ENCODE measurements around the gene TRPV5. TPM values are rescaled to one million over a fixed set of nuclear protein-coding genes. Genes with fewer than 3 reads are reported as not detected.

The TRPV5 gene
- polyA plus RNA-seq, 1 donor, result 0.73 TPM

GRCh38 chr7:142871260-142872105 lies 62.1 kb downstream of the TRPV5 start:
- no peaks in the 10 kb centered on the region for H3K4me1 ChIP-seq (ENCODE audit: control insufficient read depth, insufficient read depth, low read length)
- no peak overlapping the region for H3K27ac ChIP-seq (ENCODE audit: low read length)
- 100% methylated on average over 6 of the region's 23 CpGs for WGBS (ENCODE audit: insufficient coverage, low lambda C conversion rate)
- H3K36me3 ChIP-seq (ENCODE audit: control insufficient read depth, insufficient read depth, low read length), result no peaks in the 10 kb centered on the region
- H3K4me3 ChIP-seq (ENCODE audit: low read length), result no peak overlapping the region
- no peaks in the 10 kb centered on the region for H3K27me3 ChIP-seq (ENCODE audit: control insufficient read depth, insufficient read depth, low read length)
- peaks cover 2% of the 10 kb centered on the region for H3K9me3 ChIP-seq (ENCODE audit: control insufficient read depth, low read depth, low read length)
- no peak for DNase-seq

DNA sequence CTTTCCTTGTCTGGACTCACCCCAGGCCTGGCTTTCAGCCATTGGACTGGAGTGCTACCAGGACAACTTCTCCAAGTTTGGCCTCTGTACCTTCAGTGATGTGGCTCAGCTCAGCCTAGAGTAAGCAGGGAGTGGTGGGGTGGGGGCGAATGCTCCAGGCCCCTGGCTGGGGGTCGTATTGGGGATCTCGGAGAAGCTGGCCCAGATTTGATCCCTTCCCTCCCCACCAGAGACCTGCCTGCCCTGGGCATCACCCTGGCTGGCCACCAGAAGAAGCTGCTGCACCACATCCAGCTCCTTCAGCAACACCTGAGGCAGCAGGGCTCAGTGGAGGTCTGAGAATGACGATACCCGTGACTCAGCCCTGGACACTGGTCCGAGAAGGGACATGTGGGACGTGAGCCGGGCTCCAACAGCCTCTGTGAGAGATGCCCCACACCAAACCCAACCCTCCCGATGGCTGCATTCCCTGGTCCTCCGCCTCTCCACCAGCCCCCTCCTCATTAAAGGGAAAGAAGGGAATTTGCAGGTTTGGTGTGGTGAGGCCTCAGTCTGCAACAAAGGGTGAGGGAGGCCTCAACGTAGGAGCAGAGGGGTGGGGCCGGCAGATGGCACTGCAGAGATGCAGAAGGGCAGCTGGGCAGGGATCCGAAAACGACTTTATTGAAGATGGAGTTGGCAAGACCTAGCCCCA lies 62.8 kb downstream of the TRPV5 start:
- H3K36me3 ChIP-seq (ENCODE audit: control insufficient read depth, insufficient read depth, low read length), result no peaks in the 10 kb centered on the region
- no peak for DNase-seq

DNA sequence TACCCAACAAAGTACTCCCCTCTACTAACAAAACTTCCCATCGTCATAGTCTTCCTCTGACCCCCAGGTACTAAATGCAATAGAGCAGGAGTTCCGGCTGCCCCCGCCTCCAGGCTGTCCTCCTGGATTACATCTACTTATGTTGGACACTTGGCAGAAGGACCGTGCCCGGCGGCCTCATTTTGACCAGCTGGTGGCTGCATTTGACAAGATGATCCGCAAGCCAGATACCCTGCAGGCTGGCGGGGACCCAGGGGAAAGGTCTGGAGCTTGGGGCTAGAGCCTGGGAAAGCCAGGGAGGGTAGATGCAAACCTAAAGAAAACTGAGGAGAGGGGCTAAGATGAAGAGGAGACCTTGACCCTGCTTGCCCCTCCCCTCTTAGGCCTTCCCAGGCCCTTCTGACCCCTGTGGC lies 63.4 kb downstream of the TRPV5 start:
- no CpG with 5 or more reads among the region's 8 CpGs for WGBS (ENCODE audit: insufficient coverage, low lambda C conversion rate)
- H3K36me3 ChIP-seq (ENCODE audit: control insufficient read depth, insufficient read depth, low read length), result no peaks in the 10 kb centered on the region
- no peaks in the 10 kb centered on the region for H3K27me3 ChIP-seq (ENCODE audit: control insufficient read depth, insufficient read depth, low read length)
- no peak overlapping the region for H3K27ac ChIP-seq (ENCODE audit: low read length)
- no peak overlapping the region for H3K4me3 ChIP-seq (ENCODE audit: low read length)
- peaks cover 2% of the 10 kb centered on the region for H3K9me3 ChIP-seq (ENCODE audit: control insufficient read depth, low read depth, low read length)
- no peaks in the 10 kb centered on the region for H3K4me1 ChIP-seq (ENCODE audit: control insufficient read depth, insufficient read depth, low read length)
- DNase-seq, result no peak

More for the DNA sequence above, 62.8 kb downstream of the TRPV5 start:
- WGBS (ENCODE audit: insufficient coverage, low lambda C conversion rate), result no CpG with 5 or more reads among the region's 14 CpGs
- H3K4me1 ChIP-seq (ENCODE audit: control insufficient read depth, insufficient read depth, low read length), result no peaks in the 10 kb centered on the region
- peaks cover 2% of the 10 kb centered on the region for H3K9me3 ChIP-seq (ENCODE audit: control insufficient read depth, low read depth, low read length)
- H3K27me3 ChIP-seq (ENCODE audit: control insufficient read depth, insufficient read depth, low read length), result no peaks in the 10 kb centered on the region
- no peak overlapping the region for H3K27ac ChIP-seq (ENCODE audit: low read length)
- H3K4me3 ChIP-seq (ENCODE audit: low read length), result no peak overlapping the region

DNA sequence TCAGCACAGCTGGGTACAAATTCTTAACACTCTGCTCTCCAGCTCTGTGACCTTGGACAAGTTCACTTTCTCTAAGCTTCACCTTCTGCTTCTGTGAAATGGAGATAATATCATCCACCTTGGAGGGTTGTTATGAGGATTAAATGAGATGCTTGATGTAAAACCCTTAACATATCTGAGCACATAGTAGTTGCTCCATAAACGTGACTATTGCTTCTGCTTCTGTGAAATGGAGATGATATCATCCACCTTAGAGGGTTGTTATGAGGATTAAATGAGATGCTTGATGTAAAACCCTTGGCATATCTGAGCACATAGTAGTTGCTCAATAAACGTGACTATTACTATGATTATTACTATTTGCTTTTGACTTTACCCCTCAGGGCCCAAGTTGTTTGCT lies 64.1 kb downstream of the TRPV5 start:
- Histone ChIP-seq H3K4me1 (ENCODE audit: control insufficient read depth, insufficient read depth, low read length) (no peaks in the 10 kb centered on the region), H3K27ac (ENCODE audit: low read length) (no peak overlapping the region), H3K27me3 (ENCODE audit: control insufficient read depth, insufficient read depth, low read length) (no peaks in the 10 kb centered on the region), H3K9me3 (ENCODE audit: control insufficient read depth, low read depth, low read length) (peaks cover 2% of the 10 kb centered on the region), H3K4me3 (ENCODE audit: low read length) (no peak overlapping the region), H3K36me3 (ENCODE audit: control insufficient read depth, insufficient read depth, low read length) (no peaks in the 10 kb centered on the region)
- no peak for DNase-seq
- no CpG with 5 or more reads among the region's 2 CpGs for WGBS (ENCODE audit: insufficient coverage, low lambda C conversion rate)

DNA sequence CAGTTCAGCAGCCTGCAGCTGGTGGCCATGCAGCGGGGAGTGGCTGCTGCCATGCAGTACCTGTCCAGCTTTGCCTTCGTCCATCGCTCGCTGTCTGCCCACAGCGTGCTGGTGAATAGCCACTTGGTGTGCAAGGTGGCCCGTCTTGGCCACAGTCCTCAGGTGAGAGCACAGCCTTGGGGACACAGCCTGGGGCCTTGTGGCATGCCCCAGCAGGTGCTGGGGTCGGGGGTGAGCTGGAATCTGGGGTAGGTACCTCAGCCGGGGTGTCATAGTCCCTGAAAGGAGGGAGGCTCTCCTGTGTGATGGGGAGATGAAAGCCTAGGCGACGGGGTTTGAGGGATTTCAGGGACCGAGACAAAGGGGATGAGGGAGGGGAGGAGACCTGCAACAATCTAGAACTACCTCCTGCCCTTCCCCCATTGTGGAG lies 64.5 kb downstream of the TRPV5 start:
- Histone ChIP-seq H3K4me1 (ENCODE audit: control insufficient read depth, insufficient read depth, low read length) (no peaks in the 10 kb centered on the region), H3K36me3 (ENCODE audit: control insufficient read depth, insufficient read depth, low read length) (no peaks in the 10 kb centered on the region), H3K4me3 (ENCODE audit: low read length) (no peak overlapping the region), H3K27me3 (ENCODE audit: control insufficient read depth, insufficient read depth, low read length) (no peaks in the 10 kb centered on the region), H3K27ac (ENCODE audit: low read length) (no peak overlapping the region), H3K9me3 (ENCODE audit: control insufficient read depth, low read depth, low read length) (peaks cover 2% of the 10 kb centered on the region)
- whole genome bisulfite sequencing (ENCODE audit: insufficient coverage, low lambda C conversion rate), result no CpG with 5 or more reads among the region's 11 CpGs
- no peak for DNase-seq

GRCh38 chr7:142868188-142868985 lies 65.2 kb downstream of the TRPV5 start:
- no peak overlapping the region for H3K27ac ChIP-seq (ENCODE audit: low read length)
- DNase-seq, result no peak
- H3K4me1 ChIP-seq (ENCODE audit: control insufficient read depth, insufficient read depth, low read length), result no peaks in the 10 kb centered on the region
- WGBS (ENCODE audit: insufficient coverage, low lambda C conversion rate), result no CpG with 5 or more reads among the region's 31 CpGs
- H3K27me3 ChIP-seq (ENCODE audit: control insufficient read depth, insufficient read depth, low read length), result no peaks in the 10 kb centered on the region
- H3K36me3 ChIP-seq (ENCODE audit: control insufficient read depth, insufficient read depth, low read length), result no peaks in the 10 kb centered on the region
- H3K4me3 ChIP-seq (ENCODE audit: low read length), result no peak overlapping the region
- peaks cover 2% of the 10 kb centered on the region for H3K9me3 ChIP-seq (ENCODE audit: control insufficient read depth, low read depth, low read length)

DNA sequence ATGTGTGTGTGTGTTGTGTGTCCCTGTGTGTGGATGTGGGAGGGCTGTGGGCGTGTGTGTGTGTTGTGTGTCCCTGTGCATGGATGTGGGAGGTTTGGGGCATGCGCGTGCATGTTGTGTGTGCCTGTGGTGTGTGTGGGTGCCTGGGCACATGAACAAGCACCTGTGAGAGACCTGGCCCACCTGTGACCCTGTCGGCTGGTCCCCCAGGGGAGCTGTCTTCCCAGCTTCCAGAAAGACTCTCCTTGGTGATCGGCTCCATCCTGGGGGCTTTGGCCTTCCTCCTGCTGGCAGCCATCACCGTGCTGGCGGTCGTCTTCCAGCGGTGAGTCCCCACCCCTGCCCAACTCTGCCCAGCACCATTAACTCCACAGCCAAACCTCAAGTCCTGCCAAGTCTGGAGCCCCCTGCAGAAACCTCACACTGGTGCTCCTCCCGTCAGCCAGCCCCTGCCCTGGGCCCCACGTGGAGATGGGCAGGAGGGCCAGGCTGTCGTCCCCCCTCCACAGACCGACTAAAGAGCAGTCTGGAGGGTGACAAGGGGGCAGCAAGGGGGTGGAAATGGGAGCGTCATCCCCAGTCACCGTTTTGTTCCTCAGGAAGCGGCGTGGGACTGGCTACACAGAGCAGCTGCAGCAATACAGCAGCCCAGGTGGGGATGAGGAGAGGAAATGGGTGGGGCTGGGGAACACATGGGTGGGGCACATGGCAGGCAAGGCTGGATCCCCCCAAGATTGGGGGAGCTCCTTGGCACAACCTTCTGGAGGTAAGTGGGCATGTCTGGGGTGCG lies 66.0 kb downstream of the TRPV5 start:
- peaks cover 2% of the 10 kb centered on the region for H3K9me3 ChIP-seq (ENCODE audit: control insufficient read depth, low read depth, low read length)
- H3K4me3 ChIP-seq (ENCODE audit: low read length), result no peak overlapping the region
- H3K36me3 ChIP-seq (ENCODE audit: control insufficient read depth, insufficient read depth, low read length), result no peaks in the 10 kb centered on the region
- no peaks in the 10 kb centered on the region for H3K4me1 ChIP-seq (ENCODE audit: control insufficient read depth, insufficient read depth, low read length)
- no peaks in the 10 kb centered on the region for H3K27me3 ChIP-seq (ENCODE audit: control insufficient read depth, insufficient read depth, low read length)
- WGBS (ENCODE audit: insufficient coverage, low lambda C conversion rate), result no CpG with 5 or more reads among the region's 18 CpGs
- H3K27ac ChIP-seq (ENCODE audit: low read length), result no peak overlapping the region
- DNase-seq, result no peak

DNA sequence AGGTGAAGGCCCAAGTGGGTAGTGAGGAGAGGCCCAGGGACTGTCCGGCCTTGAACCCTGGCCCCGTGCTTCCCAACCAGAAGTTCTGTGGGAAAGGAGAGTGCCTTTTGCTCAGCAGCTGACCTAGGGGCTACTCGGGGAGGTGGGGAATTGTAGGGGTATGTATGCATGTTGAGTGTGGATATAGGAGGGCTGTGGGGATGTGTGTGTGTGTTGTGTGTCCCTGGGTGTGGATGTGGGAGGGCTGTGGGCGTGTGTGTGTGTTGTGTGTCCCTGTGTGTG lies 66.5 kb downstream of the TRPV5 start:
- H3K36me3 ChIP-seq (ENCODE audit: control insufficient read depth, insufficient read depth, low read length), result no peaks in the 10 kb centered on the region
- H3K27me3 ChIP-seq (ENCODE audit: control insufficient read depth, insufficient read depth, low read length), result no peaks in the 10 kb centered on the region
- no peak for DNase-seq
- no peak overlapping the region for H3K4me3 ChIP-seq (ENCODE audit: low read length)
- H3K9me3 ChIP-seq (ENCODE audit: control insufficient read depth, low read depth, low read length), result peaks cover 2% of the 10 kb centered on the region
- WGBS (ENCODE audit: insufficient coverage, low lambda C conversion rate), result no CpG with 5 or more reads among the region's 4 CpGs
- no peaks in the 10 kb centered on the region for H3K4me1 ChIP-seq (ENCODE audit: control insufficient read depth, insufficient read depth, low read length)
- no peak overlapping the region for H3K27ac ChIP-seq (ENCODE audit: low read length)

GRCh38 chr7:142866361-142867096 lies 67.0 kb downstream of the TRPV5 start:
- H3K4me1 ChIP-seq (ENCODE audit: control insufficient read depth, insufficient read depth, low read length), result no peaks in the 10 kb centered on the region
- H3K27ac ChIP-seq (ENCODE audit: low read length), result no peak overlapping the region
- H3K27me3 ChIP-seq (ENCODE audit: control insufficient read depth, insufficient read depth, low read length), result no peaks in the 10 kb centered on the region
- H3K36me3 ChIP-seq (ENCODE audit: control insufficient read depth, insufficient read depth, low read length), result no peaks in the 10 kb centered on the region
- peak in 1 of 2 donors; percentile 40 for DNase-seq
- no CpG with 5 or more reads among the region's 18 CpGs for WGBS (ENCODE audit: insufficient coverage, low lambda C conversion rate)
- peaks cover 2% of the 10 kb centered on the region for H3K9me3 ChIP-seq (ENCODE audit: control insufficient read depth, low read depth, low read length)
- no peak overlapping the region for H3K4me3 ChIP-seq (ENCODE audit: low read length)
